GM12865 (cell line): Measurements from ENCODE around the gene IGF1.
A peak's percentile ranks its signal among the peaks of the same experiment; 100 is the strongest.

ENCODE experiments used
- DNase-seq: peaks from one replicate; pipeline ENCODE4 v3.0.0; 2010; ENCODE audit warnings: low read depth
- H3K4me3 ChIP-seq: 2 replicates; pipeline ENCODE4 v1.5.1; 2011; ENCODE audit warnings: mild to moderate bottlenecking, low read depth, low read length, control low read depth
- TF ChIP-seq, protein P1 (sequence below): IDR thresholded peaks from 2 replicates; pipeline ENCODE4 v1.5.1; 2011; ENCODE audit warnings: low read length, control low read depth, low read depth, inconsistent platforms; ENCODE audit not compliant: insufficient read depth; ENCODE audit errors: missing control alignments

IGF1 gene

DNA sequence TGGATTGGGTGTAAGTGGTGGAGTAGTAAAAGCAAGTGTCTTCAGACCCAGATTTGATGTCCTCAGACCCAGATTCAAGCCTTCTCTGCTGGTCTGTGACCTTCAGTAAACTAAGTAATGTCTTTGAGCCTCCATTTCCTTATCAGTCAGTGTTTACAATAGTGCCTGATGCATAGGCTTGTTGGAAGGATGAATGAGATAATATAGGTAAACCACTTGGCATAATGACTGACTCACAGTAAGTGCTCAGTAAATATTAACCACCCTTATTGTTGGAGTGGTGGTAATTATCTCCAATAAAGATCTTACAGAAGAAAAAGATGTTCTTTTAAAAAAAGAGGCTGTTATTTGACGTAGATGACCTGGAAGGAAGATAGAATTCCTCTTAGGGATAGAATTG, 86.2 kb downstream of the IGF1 start:
- TF ChIP-seq, protein P1, sequence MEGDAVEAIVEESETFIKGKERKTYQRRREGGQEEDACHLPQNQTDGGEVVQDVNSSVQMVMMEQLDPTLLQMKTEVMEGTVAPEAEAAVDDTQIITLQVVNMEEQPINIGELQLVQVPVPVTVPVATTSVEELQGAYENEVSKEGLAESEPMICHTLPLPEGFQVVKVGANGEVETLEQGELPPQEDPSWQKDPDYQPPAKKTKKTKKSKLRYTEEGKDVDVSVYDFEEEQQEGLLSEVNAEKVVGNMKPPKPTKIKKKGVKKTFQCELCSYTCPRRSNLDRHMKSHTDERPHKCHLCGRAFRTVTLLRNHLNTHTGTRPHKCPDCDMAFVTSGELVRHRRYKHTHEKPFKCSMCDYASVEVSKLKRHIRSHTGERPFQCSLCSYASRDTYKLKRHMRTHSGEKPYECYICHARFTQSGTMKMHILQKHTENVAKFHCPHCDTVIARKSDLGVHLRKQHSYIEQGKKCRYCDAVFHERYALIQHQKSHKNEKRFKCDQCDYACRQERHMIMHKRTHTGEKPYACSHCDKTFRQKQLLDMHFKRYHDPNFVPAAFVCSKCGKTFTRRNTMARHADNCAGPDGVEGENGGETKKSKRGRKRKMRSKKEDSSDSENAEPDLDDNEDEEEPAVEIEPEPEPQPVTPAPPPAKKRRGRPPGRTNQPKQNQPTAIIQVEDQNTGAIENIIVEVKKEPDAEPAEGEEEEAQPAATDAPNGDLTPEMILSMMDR: no peak
- no peak for DNase-seq
- no peak overlapping the region for H3K4me3 ChIP-seq

DNA sequence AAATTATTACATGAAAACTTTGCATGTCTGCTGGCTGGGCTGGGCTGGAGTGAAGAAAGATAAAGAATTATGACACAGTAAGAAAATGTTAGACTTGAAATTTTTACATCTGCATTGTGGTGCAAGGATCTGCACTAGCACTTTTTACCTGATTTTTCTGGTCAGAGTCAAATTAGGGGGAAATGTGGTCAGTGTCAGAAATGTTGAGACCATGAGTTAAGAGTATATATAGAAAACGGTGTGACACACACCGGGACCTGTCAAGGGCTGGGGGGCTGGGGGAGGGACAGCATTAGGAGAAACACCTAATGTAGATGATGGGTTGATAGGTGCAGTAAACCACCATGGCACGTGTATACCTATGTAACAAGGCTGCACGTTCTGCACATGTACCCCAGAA, 90.3 kb downstream of the IGF1 start:
- H3K4me3 ChIP-seq: no peak overlapping the region
- TF ChIP-seq, protein P1: no peak
- peak; percentile 12 for DNase-seq

DNA sequence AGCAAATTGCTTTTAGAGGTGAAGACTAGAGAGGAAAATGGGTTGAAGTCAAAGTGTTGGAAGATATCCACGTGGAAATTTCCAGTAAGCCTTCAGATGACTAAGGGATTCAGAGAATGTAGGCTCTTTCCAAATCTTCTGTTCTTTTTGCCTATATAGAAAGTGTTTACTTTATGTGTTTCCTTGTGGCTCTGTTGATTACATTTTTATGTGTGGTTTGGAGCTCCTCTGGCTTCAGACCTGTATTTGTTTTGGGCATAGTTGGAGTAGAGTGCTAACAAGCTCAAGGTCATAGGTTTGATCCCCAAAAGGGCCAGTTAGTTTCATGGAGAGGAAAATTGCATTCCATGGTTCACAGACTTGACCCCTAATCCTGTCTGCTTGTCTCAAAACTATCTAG, 91.9 kb downstream of the IGF1 start:
- no peak overlapping the region for H3K4me3 ChIP-seq
- TF ChIP-seq, protein P1: no peak

DNA sequence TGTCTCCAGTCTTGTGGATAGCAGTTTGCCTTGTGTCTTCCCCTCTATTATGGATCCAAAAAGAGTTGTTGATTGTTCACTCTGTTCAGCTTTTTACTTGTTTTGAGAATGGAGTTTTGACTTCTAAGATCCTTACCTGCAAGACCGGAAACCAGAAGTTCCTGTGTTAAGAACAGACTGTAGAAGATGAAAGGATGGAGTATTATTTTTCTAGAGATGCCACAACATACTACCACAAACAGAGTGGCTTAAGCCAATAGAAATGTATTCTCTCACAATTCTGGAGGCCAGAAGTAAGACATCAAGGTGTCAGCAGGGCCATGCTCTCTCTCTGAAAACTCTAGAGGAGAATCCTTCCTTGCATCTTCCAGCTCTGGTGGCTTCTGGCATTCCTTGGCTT, 95.0 kb downstream of the IGF1 start:
- DNase-seq: no peak
- TF ChIP-seq, protein P1: no peak
- no peak overlapping the region for H3K4me3 ChIP-seq

More for the DNA sequence above, 91.9 kb downstream of the IGF1 start:
- no peak for DNase-seq

DNA sequence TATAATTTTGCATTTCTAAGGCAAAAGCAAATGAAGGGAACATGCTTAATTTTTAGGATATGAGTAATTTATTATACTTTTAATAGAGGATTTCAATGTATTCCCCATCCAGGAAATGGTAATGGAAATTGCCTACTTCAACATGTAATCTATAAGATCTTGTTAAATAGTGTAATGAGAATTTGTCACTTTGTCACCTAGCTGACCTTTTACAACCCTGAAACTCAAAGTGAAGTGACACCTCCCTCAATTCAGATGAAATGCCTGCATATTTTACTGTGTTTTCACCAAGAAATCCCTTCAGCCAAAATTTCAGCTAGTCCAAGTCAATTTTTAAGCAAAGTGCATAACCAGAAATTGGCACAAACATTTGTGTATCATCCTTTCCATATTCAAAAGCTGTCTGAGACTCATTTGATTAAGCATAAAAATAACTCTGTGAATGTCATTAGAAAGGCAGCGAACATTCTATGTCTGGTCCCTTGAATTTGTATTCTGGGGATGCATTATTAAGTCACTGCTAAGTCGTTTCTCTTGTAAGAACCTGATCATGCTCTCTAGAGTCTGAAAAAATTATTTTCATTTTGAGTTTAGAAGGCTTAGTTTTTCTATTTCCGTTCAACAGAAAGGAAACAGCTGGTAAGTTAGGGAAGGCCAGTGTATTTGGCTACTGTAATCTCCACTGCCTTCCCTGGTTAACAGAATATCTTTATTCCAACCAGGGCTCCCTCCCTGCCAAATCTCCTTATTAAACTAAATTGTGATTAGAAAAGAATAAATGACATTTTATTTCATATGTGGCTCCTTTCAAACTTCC, 100.8 kb downstream of the IGF1 start:
- no peak for DNase-seq
- no peak overlapping the region for H3K4me3 ChIP-seq
- TF ChIP-seq, protein P1: no peak

DNA sequence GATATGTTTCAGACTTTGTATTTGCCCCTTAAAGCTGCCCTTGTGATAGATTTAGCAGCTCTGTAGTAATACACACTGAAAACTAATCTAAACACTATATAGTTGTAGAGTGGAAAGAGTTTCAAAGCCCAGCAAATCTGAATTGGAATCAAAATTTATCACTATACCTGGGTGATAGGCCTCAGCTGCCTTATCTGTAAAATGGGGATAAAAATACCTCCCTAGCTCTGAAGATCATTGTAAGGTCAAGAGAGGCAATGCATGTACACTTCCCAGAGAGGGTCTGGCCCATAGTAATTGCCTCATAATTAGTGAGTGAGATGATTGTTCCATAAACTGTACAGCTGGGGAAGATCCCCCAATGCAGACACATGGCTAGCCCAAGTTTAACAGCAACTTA, 103.6 kb downstream of the IGF1 start:
- no peak for DNase-seq
- TF ChIP-seq, protein P1: no peak
- no peak overlapping the region for H3K4me3 ChIP-seq
